Lower leg skin (tissue), 3 donors: Measurements from ENCODE around the gene POM121L2.

Source experiments
- POLR2A ChIP-seq, 2 donors: fragments of 450-650 bp; IDR thresholded peaks; one replicate each; pipeline ENCODE4 v1.6.1; 2016 to 2017; ENCODE audit warnings: antibody characterized with exemption in 2 of 2, mild to moderate bottlenecking in 1 of 2, moderate library complexity in 1 of 2
- TF ChIP-seq, protein P1 (sequence below), 3 donors: fragments of 450-650 bp; IDR thresholded peaks; one replicate each; pipeline ENCODE4 v1.5.1; 2016; ENCODE audit warnings: antibody characterized with exemption in 3 of 3, mild to moderate bottlenecking in 3 of 3, moderate library complexity in 2 of 3

DNA sequence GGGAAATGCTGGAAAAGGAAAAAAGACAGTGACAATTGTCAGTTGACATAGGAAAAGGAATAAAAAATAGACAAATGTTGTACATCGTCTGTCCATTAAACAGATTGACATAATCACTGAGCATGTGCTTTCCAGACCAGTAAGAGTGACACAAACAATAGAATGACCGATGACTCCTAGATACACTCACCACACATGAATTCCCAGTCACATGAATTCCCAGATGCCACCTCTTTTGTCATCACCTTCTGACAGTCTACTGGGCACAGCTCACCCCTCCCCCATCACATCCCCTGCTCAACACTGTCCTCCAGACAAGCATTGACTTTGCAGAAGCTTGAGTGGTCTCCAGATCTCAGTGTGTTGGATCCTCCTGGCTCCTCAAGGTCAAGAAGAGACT, 25.9 kb downstream of the POM121L2 start:
- TF ChIP-seq, protein P1, sequence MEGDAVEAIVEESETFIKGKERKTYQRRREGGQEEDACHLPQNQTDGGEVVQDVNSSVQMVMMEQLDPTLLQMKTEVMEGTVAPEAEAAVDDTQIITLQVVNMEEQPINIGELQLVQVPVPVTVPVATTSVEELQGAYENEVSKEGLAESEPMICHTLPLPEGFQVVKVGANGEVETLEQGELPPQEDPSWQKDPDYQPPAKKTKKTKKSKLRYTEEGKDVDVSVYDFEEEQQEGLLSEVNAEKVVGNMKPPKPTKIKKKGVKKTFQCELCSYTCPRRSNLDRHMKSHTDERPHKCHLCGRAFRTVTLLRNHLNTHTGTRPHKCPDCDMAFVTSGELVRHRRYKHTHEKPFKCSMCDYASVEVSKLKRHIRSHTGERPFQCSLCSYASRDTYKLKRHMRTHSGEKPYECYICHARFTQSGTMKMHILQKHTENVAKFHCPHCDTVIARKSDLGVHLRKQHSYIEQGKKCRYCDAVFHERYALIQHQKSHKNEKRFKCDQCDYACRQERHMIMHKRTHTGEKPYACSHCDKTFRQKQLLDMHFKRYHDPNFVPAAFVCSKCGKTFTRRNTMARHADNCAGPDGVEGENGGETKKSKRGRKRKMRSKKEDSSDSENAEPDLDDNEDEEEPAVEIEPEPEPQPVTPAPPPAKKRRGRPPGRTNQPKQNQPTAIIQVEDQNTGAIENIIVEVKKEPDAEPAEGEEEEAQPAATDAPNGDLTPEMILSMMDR (IDR thresholded peaks at IDR 0.05): no peak
- TF ChIP-seq POLR2A (IDR thresholded peaks at IDR 0.05): no peak
